ENCODE measurements around the gene GTPBP1. TPM values are rescaled to one million over a fixed set of nuclear protein-coding genes. Genes with fewer than 3 reads are reported as not detected.
A peak's percentile ranks its signal among the peaks of the same experiment; 100 is the strongest.

GTPBP1 gene
- total and polyA plus RNA-seq, 2 of the 13 experiments (the other 11 are each of a cell fraction or from before 2014, with no cell fraction given), result 22.3 to 27.0 TPM

DNA sequence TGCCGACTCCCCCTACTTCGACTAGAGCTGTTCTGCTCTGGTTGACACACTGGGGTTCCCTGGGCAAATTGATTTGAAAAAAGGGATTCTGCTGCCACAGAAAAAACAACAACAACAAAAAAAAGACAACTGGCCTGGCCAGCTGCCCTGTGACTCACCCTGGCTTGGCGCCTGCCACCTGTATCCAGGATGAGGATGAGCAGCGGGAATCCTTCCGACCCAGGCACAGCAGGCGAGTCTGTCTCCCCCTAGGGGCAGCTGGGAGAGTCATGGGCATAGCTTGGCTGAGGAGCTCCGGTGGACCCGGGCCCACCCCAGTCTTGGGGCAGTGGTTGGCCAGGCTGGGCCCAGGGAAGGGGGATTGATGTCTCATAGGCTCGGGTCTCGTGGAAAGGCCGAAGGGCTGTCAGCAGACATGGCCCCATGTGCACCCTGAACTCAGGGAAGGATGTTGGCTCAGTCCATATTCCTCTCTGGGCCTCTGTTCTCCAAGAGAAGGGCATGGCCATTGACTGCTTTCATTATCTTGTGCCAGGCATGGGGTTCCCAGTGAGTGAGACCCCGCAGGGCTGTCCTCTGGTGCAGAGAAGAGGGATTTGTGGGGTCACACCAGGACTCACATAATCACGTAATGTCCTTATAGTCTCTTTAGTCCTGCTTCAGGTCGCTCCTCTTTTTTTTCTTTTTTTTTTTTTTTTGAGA lies 60.5 kb downstream of the GTPBP1 start (continued):
- TF ChIP-seq AKAP8 (CRISPR knock-in tag; IDR thresholded peaks at IDR 0.05) (no peak), KDM2A (CRISPR knock-in tag; IDR thresholded peaks at IDR 0.05; ENCODE audit: borderline replicate concordance, low read depth) (peak; percentile 75; the same call in 1 of the 2 replicates), ZNF577 (CRISPR knock-in tag; IDR thresholded peaks at IDR 0.05; ENCODE audit: borderline replicate concordance, low read depth) (no peak), AGO1 (IDR thresholded peaks at IDR 0.05; ENCODE audit: low read depth, low read length, poor library complexity, severe bottlenecking) (no peak), ZNF24 (IDR thresholded peaks at IDR 0.05) (no peak), ZFY (CRISPR knock-in tag; IDR thresholded peaks at IDR 0.05) (no peak), ZBTB38 (CRISPR knock-in tag; IDR thresholded peaks at IDR 0.05) (no peak), KLF15 (CRISPR knock-in tag; IDR thresholded peaks at IDR 0.05; ENCODE audit: borderline replicate concordance) (no peak), ZNF282 (IDR thresholded peaks at IDR 0.05; ENCODE audit: partially characterized antibody) (no peak), XBP1 (CRISPR knock-in tag; IDR thresholded peaks at IDR 0.05) (no peak), SNAI1 (CRISPR knock-in tag; IDR thresholded peaks at IDR 0.05; ENCODE audit: borderline replicate concordance) (no peak), ZNF788 (CRISPR knock-in tag; IDR thresholded peaks at IDR 0.05; ENCODE audit: borderline replicate concordance) (no peak), RFX5 (IDR thresholded peaks at IDR 0.05; ENCODE audit: low read depth, low read length) (no peak), KLF9 (CRISPR knock-in tag; IDR thresholded peaks at IDR 0.05; ENCODE audit: low read depth) (no peak), ZNF546 (CRISPR knock-in tag; conservative IDR thresholded peaks at IDR 0.05) (no peak), ZNF670 (CRISPR knock-in tag; IDR thresholded peaks at IDR 0.05; ENCODE audit: borderline replicate concordance) (no peak), ZNF253 (CRISPR knock-in tag; IDR thresholded peaks at IDR 0.05; ENCODE audit: borderline replicate concordance) (no peak), CHD4 (IDR thresholded peaks at IDR 0.05; ENCODE audit: borderline replicate concordance, low read length) (no peak), SP2 (CRISPR knock-in tag; IDR thresholded peaks at IDR 0.05) (no peak), ZNF337 (CRISPR knock-in tag; IDR thresholded peaks at IDR 0.05; ENCODE audit: borderline replicate concordance, low read depth) (no peak), ZNF703 (CRISPR knock-in tag; IDR thresholded peaks at IDR 0.05; ENCODE audit: borderline replicate concordance) (no peak), ZNF335 (CRISPR knock-in tag; IDR thresholded peaks at IDR 0.05) (no peak)
- TF ChIP-seq, protein P1, sequence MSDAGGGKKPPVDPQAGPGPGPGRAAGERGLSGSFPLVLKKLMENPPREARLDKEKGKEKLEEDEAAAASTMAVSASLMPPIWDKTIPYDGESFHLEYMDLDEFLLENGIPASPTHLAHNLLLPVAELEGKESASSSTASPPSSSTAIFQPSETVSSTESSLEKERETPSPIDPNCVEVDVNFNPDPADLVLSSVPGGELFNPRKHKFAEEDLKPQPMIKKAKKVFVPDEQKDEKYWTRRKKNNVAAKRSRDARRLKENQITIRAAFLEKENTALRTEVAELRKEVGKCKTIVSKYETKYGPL (CRISPR knock-in tag; IDR thresholded peaks at IDR 0.05), result no peak
- TF ChIP-seq, protein P2, sequence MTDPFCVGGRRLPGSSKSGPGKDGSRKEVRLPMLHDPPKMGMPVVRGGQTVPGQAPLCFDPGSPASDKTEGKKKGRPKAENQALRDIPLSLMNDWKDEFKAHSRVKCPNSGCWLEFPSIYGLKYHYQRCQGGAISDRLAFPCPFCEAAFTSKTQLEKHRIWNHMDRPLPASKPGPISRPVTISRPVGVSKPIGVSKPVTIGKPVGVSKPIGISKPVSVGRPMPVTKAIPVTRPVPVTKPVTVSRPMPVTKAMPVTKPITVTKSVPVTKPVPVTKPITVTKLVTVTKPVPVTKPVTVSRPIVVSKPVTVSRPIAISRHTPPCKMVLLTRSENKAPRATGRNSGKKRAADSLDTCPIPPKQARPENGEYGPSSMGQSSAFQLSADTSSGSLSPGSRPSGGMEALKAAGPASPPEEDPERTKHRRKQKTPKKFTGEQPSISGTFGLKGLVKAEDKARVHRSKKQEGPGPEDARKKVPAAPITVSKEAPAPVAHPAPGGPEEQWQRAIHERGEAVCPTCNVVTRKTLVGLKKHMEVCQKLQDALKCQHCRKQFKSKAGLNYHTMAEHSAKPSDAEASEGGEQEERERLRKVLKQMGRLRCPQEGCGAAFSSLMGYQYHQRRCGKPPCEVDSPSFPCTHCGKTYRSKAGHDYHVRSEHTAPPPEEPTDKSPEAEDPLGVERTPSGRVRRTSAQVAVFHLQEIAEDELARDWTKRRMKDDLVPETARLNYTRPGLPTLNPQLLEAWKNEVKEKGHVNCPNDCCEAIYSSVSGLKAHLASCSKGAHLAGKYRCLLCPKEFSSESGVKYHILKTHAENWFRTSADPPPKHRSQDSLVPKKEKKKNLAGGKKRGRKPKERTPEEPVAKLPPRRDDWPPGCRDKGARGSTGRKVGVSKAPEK (CRISPR knock-in tag; IDR thresholded peaks at IDR 0.05; ENCODE audit: borderline replicate concordance), result no peak
- TF ChIP-seq, protein P3, sequence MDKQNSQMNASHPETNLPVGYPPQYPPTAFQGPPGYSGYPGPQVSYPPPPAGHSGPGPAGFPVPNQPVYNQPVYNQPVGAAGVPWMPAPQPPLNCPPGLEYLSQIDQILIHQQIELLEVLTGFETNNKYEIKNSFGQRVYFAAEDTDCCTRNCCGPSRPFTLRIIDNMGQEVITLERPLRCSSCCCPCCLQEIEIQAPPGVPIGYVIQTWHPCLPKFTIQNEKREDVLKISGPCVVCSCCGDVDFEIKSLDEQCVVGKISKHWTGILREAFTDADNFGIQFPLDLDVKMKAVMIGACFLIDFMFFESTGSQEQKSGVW (CRISPR knock-in tag; IDR thresholded peaks at IDR 0.05; ENCODE audit: borderline replicate concordance), result no peak
- TF ChIP-seq, protein P4, sequence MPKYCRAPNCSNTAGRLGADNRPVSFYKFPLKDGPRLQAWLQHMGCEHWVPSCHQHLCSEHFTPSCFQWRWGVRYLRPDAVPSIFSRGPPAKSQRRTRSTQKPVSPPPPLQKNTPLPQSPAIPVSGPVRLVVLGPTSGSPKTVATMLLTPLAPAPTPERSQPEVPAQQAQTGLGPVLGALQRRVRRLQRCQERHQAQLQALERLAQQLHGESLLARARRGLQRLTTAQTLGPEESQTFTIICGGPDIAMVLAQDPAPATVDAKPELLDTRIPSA (CRISPR knock-in tag; IDR thresholded peaks at IDR 0.05; ENCODE audit: borderline replicate concordance), result no peak
